ENCODE measurements around the gene PMS2.
A peak's percentile ranks its signal among the peaks of the same experiment; 100 is the strongest.
"Not testable (repeated sequence)": the region's sequence is repeated elsewhere in the genome, so short reads cannot be mapped to it uniquely, and the experiment has no call there.

PMS2 gene

DNA sequence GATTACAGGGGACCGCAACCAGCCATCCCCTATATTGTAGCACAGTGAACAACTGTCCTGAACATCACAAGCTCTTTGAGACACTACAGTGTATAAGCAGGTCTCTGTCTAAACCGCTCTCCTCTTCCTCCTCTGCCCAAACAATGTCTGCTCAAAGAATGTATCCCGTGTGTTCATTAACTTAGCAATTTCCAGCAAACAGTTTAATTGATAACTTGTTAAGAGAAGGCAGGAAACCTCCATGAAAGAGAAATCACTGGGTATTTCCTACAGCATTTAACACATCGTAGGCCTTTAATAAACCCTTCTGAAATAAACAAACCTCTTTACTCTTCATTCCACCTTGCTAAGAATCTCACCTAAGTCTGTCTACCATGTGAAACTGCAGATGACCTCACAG is 1.5 kb downstream of the PMS2 start:
- Histone ChIP-seq H3K4me1 (ENCODE audit: control insufficient read depth, low read length) (peaks cover 28% of the 10 kb centered on the region), H3K27ac (ENCODE audit: low read depth, low read length) (peak overlapping the region; percentile 77), H3K27me3 (ENCODE audit: control insufficient read depth, low read length) (no peaks in the 10 kb centered on the region), H3K9me3 (ENCODE audit: control insufficient read depth, insufficient read depth, low read length) (no peaks in the 10 kb centered on the region), H3K36me3 (ENCODE audit: control insufficient read depth, low read length) (peaks cover 49% of the 10 kb centered on the region), H3K79me2 (ENCODE audit: control insufficient read depth, low read length) (peaks cover 65% of the 10 kb centered on the region), H3K4me2 (ENCODE audit: low read length) (peak overlapping the region; percentile 68), H3K9me2 (replicated peaks; ENCODE audit: control insufficient read depth, low read length) (no peaks in the 10 kb centered on the region), H4K20me1 (ENCODE audit: control insufficient read depth, insufficient read depth, low read depth, low read length) (no peaks in the 10 kb centered on the region), H3F3A (ENCODE audit: control insufficient read depth, insufficient read depth) (peaks cover 17% of the 10 kb centered on the region), H3K4me3 (ENCODE audit: low read length) (peak overlapping the region; percentile 88)
- no peak for TF ChIP-seq EZH2phosphoT487 (IDR thresholded peaks at IDR 0.05; ENCODE audit: borderline replicate concordance, low read length)
- TF ChIP-seq, protein P1, sequence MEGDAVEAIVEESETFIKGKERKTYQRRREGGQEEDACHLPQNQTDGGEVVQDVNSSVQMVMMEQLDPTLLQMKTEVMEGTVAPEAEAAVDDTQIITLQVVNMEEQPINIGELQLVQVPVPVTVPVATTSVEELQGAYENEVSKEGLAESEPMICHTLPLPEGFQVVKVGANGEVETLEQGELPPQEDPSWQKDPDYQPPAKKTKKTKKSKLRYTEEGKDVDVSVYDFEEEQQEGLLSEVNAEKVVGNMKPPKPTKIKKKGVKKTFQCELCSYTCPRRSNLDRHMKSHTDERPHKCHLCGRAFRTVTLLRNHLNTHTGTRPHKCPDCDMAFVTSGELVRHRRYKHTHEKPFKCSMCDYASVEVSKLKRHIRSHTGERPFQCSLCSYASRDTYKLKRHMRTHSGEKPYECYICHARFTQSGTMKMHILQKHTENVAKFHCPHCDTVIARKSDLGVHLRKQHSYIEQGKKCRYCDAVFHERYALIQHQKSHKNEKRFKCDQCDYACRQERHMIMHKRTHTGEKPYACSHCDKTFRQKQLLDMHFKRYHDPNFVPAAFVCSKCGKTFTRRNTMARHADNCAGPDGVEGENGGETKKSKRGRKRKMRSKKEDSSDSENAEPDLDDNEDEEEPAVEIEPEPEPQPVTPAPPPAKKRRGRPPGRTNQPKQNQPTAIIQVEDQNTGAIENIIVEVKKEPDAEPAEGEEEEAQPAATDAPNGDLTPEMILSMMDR (IDR thresholded peaks at IDR 0.05; ENCODE audit: low read depth, low read length, poor library complexity, severe bottlenecking): no peak

DNA sequence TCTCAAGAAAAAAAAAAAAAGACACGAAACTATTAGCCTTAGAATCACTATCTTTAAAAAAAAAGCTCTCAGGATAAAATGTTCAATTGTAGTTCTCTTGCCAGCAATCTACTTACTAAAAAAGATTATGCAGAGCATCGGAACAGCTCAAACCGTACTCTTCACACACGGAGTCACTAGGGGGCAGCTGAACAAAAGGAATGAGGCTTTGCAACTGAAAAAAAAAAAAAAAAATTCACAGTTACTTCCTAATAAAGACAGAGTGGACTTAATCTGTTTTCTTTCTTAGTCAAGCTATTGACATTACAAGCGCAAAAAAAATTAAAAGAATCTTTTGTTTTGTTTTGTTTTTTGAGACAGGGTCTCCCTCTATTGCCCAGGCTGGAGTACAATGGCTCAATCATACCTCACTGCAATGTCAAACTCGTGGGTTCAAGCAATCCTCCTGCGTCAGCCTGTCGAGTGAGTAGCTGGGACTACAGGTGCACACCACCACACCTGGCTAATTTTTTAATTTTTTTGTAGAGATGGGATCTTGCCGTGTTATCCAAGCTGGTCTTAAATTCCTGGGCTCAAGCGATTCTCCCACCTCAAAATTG is 11.5 kb downstream of the PMS2 start:
- H3K27ac ChIP-seq (ENCODE audit: low read depth, low read length): no peak overlapping the region
- peaks cover 8% of the 10 kb centered on the region for H3F3A ChIP-seq (ENCODE audit: control insufficient read depth, insufficient read depth)
- no peak overlapping the region for H3K4me3 ChIP-seq (ENCODE audit: low read length)
- H3K27me3 ChIP-seq (ENCODE audit: control insufficient read depth, low read length): no peaks in the 10 kb centered on the region
- H3K9me2 ChIP-seq (replicated peaks; ENCODE audit: control insufficient read depth, low read length): no peaks in the 10 kb centered on the region
- H3K4me2 ChIP-seq (ENCODE audit: low read length): no peak overlapping the region
- H3K36me3 ChIP-seq (ENCODE audit: control insufficient read depth, low read length): peaks cover 77% of the 10 kb centered on the region
- no peaks in the 10 kb centered on the region for H3K9me3 ChIP-seq (ENCODE audit: control insufficient read depth, insufficient read depth, low read length)
- no peaks in the 10 kb centered on the region for H4K20me1 ChIP-seq (ENCODE audit: control insufficient read depth, insufficient read depth, low read depth, low read length)
- no peak for TF ChIP-seq EZH2phosphoT487 (IDR thresholded peaks at IDR 0.05; ENCODE audit: borderline replicate concordance, low read length)
- TF ChIP-seq, protein P1 (IDR thresholded peaks at IDR 0.05; ENCODE audit: low read depth, low read length, poor library complexity, severe bottlenecking): peak; percentile 87
- no peaks in the 10 kb centered on the region for H3K4me1 ChIP-seq (ENCODE audit: control insufficient read depth, low read length)
- no peaks in the 10 kb centered on the region for H3K79me2 ChIP-seq (ENCODE audit: control insufficient read depth, low read length)

DNA sequence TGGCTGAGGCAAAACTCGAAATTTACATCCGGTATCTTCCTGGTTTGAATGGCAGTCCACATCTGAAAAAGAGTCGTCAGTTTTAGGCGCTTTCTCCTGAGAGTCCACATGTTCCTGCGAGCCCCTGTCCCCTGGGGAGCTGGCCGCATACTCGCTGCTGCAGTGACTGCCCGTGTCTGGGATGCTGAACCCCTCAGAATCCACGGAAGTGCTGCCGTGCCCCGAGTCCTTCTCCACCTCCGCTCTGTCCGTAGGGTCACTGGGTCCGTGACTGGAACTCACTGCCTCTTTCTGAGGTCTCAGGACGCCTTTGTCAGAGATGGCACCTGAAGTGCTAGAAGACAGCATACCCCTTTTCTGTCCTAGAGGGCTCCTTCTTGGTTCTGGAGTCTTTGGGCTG is 21.8 kb downstream of the PMS2 start:
- H3K36me3 ChIP-seq (ENCODE audit: control insufficient read depth, low read length): peaks cover 49% of the 10 kb centered on the region
- not testable (repeated sequence) for H3F3A ChIP-seq (ENCODE audit: control insufficient read depth, insufficient read depth); H3K27ac ChIP-seq (ENCODE audit: low read depth, low read length)

DNA sequence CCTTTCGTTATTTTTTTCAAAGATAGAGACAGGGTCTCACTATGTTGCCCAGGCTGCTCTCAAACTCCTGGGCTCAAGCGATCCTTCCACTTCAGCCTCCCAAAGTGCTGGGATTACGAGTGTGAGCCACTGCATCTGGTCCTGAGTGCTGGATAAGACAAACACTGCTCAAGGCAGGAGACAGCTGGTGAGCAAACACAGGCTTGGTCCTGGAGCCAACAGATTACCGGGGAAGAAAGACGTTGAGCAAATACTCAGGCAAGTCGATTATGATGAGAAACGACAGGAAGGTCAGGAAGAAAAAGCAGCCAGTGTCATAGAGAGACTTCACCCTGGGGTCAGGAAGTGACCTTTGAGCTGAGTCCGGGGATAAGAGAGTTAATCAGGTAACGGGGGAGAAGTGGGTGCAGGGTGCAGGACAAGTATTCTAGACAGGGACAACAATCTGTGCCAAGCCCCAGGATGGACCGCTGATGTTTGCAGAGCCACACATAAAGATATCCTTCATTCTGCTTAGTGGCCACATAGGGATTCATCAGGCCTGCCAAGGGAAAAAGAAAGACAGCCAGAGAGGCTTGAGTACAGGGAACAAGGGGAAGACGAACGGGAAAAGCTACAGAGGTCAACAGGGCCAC is 29.1 kb downstream of the PMS2 start:
- H3F3A ChIP-seq (ENCODE audit: control insufficient read depth, insufficient read depth); H3K4me1 ChIP-seq (ENCODE audit: control insufficient read depth, low read length); H3K27ac ChIP-seq (ENCODE audit: low read depth, low read length); H3K4me3 ChIP-seq (ENCODE audit: low read length); H3K9me2 ChIP-seq (replicated peaks; ENCODE audit: control insufficient read depth, low read length); H3K27me3 ChIP-seq (ENCODE audit: control insufficient read depth, low read length); H3K4me2 ChIP-seq (ENCODE audit: low read length); H3K9me3 ChIP-seq (ENCODE audit: control insufficient read depth, insufficient read depth, low read length); H4K20me1 ChIP-seq (ENCODE audit: control insufficient read depth, insufficient read depth, low read depth, low read length): not testable (repeated sequence)
- Histone ChIP-seq H3K79me2 (ENCODE audit: control insufficient read depth, low read length) (peaks cover 10% of the 10 kb centered on the region), H3K36me3 (ENCODE audit: control insufficient read depth, low read length) (peaks cover 23% of the 10 kb centered on the region)

More for the DNA sequence above, 21.8 kb downstream of the PMS2 start:
- H3K9me3 ChIP-seq (ENCODE audit: control insufficient read depth, insufficient read depth, low read length); H4K20me1 ChIP-seq (ENCODE audit: control insufficient read depth, insufficient read depth, low read depth, low read length); H3K4me2 ChIP-seq (ENCODE audit: low read length); H3K4me1 ChIP-seq (ENCODE audit: control insufficient read depth, low read length); H3K27me3 ChIP-seq (ENCODE audit: control insufficient read depth, low read length); H3K9me2 ChIP-seq (replicated peaks; ENCODE audit: control insufficient read depth, low read length); H3K4me3 ChIP-seq (ENCODE audit: low read length): not testable (repeated sequence)
- peaks cover 10% of the 10 kb centered on the region for H3K79me2 ChIP-seq (ENCODE audit: control insufficient read depth, low read length)

DNA sequence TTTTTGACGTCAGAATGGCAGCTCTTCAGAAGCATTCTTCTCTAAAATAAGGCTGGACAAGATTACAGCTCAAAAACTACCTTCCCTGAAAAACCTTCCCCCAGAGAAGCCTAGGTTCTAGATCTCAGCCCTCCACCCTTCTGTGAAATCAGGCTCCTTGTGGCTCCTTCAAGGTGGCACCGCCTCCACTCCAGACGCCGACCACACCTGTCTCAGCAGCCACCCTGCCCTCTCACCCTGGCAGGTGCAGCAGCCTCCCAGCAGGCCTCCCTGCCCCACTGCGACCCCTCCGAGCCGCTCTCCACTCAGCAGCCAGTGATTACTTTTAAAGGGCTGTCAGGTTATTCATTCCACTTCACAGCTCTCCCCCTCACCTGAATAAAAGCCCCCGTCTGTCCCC is 35.3 kb downstream of the PMS2 start:
- H3K9me3 ChIP-seq (ENCODE audit: control insufficient read depth, insufficient read depth, low read length); H3K79me2 ChIP-seq (ENCODE audit: control insufficient read depth, low read length); H3K4me2 ChIP-seq (ENCODE audit: low read length); H3K4me1 ChIP-seq (ENCODE audit: control insufficient read depth, low read length); H3K9me2 ChIP-seq (replicated peaks; ENCODE audit: control insufficient read depth, low read length); H3K27ac ChIP-seq (ENCODE audit: low read depth, low read length); H3K27me3 ChIP-seq (ENCODE audit: control insufficient read depth, low read length); H3F3A ChIP-seq (ENCODE audit: control insufficient read depth, insufficient read depth); H3K4me3 ChIP-seq (ENCODE audit: low read length); H4K20me1 ChIP-seq (ENCODE audit: control insufficient read depth, insufficient read depth, low read depth, low read length); H3K36me3 ChIP-seq (ENCODE audit: control insufficient read depth, low read length): not testable (repeated sequence)

DNA sequence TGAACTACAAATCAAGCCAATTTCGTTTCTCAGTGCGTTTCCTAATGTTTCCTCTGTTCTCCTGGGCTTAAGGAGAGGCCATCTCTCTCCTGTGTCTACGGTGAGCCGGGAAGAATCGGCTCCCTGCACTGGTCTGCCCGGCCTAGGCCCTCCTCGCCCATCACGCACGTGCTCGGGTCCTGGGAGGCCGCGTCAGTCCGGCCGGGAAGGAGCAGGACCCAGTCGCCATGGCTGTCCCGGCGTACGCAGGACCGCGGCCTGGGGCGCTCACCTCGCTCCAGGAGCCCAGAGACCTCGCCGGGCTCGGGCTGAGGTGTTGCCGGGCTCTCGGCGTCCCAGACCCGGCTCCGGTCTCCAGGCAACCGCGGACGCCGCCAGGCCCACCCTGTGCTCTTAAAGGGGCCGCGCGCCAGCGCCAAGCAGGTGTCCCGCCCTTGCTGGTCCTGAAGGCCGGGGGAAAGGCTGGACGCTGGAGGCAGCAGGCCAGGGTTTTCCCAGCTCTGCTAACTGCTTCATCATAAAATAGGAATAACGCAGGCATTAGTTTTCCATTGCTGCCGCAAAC is 38.4 kb downstream of the PMS2 start, which contains the start of gene RSPH10B:
Gene RSPH10B (minus strand): TSS at position 343 of the 565 bp plus-strand sequence. CDS start 3,573 bp downstream, outside the sequence.
- not testable (repeated sequence) for H3K4me1 ChIP-seq (ENCODE audit: control insufficient read depth, low read length); H3K9me2 ChIP-seq (replicated peaks; ENCODE audit: control insufficient read depth, low read length); H3K27me3 ChIP-seq (ENCODE audit: control insufficient read depth, low read length); H3K4me3 ChIP-seq (ENCODE audit: low read length); H3K27ac ChIP-seq (ENCODE audit: low read depth, low read length); H4K20me1 ChIP-seq (ENCODE audit: control insufficient read depth, insufficient read depth, low read depth, low read length); H3K4me2 ChIP-seq (ENCODE audit: low read length); H3K9me3 ChIP-seq (ENCODE audit: control insufficient read depth, insufficient read depth, low read length); H3K79me2 ChIP-seq (ENCODE audit: control insufficient read depth, low read length); H3F3A ChIP-seq (ENCODE audit: control insufficient read depth, insufficient read depth); H3K36me3 ChIP-seq (ENCODE audit: control insufficient read depth, low read length)
